Measurements from ENCODE around the gene ELF3.
"Not testable (repeated sequence)": the region's sequence is repeated elsewhere in the genome, so short reads cannot be mapped to it uniquely, and the experiment has no call there.

Gene ELF3

DNA sequence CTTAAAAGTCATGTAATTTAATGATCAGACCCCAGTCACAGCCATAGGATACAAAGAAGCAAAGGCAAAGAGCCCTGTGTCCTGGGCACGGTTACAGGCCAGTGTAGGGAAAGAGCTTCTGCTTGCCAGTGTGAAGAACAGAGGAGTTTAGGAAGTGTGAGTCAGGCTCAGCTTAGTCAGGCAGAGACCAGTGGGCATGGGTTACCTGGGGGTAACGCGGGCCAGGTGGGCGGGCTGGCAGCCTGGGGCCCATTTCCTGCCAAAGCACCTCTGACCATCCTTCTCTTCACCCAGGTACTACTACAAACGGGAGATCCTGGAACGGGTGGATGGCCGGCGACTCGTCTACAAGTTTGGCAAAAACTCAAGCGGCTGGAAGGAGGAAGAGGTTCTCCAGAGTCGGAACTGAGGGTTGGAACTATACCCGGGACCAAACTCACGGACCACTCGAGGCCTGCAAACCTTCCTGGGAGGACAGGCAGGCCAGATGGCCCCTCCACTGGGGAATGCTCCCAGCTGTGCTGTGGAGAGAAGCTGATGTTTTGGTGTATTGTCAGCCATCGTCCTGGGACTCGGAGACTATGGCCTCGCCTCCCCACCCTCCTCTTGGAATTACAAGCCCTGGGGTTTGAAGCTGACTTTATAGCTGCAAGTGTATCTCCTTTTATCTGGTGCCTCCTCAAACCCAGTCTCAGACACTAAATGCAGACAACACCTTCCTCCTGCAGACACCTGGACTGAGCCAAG lies 4.7 kb downstream of the ELF3 start:
- H3K9me3 ChIP-seq (ENCODE audit: control insufficient read depth, insufficient read depth, low read length) = no peaks in the 10 kb centered on the region
- no peaks in the 10 kb centered on the region for H3K36me3 ChIP-seq (ENCODE audit: insufficient read depth, low read length)
- H3K4me1 ChIP-seq (ENCODE audit: insufficient read depth, low read length) = peaks cover 21% of the 10 kb centered on the region; the same call in 1 of the 2 replicates
- H3K9ac ChIP-seq (ENCODE audit: low read depth, low read length) = no peak overlapping the region

DNA sequence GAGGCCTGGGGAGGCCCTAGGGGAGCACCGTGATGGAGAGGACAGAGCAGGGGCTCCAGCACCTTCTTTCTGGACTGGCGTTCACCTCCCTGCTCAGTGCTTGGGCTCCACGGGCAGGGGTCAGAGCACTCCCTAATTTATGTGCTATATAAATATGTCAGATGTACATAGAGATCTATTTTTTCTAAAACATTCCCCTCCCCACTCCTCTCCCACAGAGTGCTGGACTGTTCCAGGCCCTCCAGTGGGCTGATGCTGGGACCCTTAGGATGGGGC lies 5.2 kb downstream of the ELF3 start:
- no peak overlapping the region for H3K9ac ChIP-seq (ENCODE audit: low read depth, low read length)
- no peaks in the 10 kb centered on the region for H3K36me3 ChIP-seq (ENCODE audit: insufficient read depth, low read length)
- no peaks in the 10 kb centered on the region for H3K9me3 ChIP-seq (ENCODE audit: control insufficient read depth, insufficient read depth, low read length)
- peaks cover 20% of the 10 kb centered on the region; the same call in 1 of the 2 replicates for H3K4me1 ChIP-seq (ENCODE audit: insufficient read depth, low read length)

DNA sequence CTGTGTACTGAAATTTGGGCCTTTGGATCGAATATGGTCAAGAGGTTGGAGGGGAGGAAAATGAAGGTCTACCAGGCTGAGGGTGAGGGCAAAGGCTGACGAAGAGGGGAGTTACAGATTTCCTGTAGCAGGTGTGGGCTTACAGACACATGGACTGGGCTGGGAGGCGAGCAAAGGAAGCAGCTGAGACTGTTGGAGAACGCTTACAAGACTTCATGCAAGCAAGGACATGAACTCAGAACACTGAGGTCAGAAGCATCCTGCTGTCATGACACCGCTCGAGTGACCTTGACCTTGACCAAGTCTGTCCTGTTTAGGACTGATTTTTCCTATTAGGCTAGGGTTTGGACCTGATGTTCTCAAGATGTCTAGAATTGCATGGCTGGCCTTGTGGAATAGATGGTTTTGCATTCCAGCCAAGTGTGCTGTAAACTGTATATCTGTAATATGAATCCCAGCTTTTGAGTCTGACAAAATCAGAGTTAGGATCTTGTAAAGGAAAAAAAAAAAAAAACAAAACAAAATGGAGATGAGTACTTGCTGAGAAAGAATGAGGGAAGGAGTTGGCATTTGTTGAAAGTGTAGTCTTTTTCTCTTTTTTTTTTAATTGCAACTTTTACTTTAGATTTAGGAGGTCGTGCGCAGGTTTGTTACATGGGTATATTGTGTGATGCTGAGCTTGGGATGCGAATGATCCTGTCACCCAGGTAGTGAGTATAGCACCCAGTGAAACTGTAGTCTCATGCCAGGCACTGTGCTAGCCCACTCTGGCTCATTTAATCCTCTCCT lies 5.8 kb downstream of the ELF3 start:
- Histone ChIP-seq H3K9ac (ENCODE audit: low read depth, low read length) (no peak overlapping the region), H3K9me3 (ENCODE audit: control insufficient read depth, insufficient read depth, low read length) (no peaks in the 10 kb centered on the region), H3K4me1 (ENCODE audit: insufficient read depth, low read length) (peaks cover 20% of the 10 kb centered on the region; the same call in 1 of the 2 replicates), H3K36me3 (ENCODE audit: insufficient read depth, low read length) (no peaks in the 10 kb centered on the region)

- Histone ChIP-seq H3K9me3 (ENCODE audit: control insufficient read depth, insufficient read depth, low read length) (no peaks in the 10 kb centered on the region), H3K36me3 (ENCODE audit: insufficient read depth, low read length) (no peaks in the 10 kb centered on the region), H3K4me1 (ENCODE audit: insufficient read depth, low read length) (peaks cover 20% of the 10 kb centered on the region; the same call in 1 of the 2 replicates), H3K9ac (ENCODE audit: low read depth, low read length) (no peak overlapping the region)
Observed at GRCh38 chr1:202016811-202017748, 6.7 kb downstream of the ELF3 start.

DNA sequence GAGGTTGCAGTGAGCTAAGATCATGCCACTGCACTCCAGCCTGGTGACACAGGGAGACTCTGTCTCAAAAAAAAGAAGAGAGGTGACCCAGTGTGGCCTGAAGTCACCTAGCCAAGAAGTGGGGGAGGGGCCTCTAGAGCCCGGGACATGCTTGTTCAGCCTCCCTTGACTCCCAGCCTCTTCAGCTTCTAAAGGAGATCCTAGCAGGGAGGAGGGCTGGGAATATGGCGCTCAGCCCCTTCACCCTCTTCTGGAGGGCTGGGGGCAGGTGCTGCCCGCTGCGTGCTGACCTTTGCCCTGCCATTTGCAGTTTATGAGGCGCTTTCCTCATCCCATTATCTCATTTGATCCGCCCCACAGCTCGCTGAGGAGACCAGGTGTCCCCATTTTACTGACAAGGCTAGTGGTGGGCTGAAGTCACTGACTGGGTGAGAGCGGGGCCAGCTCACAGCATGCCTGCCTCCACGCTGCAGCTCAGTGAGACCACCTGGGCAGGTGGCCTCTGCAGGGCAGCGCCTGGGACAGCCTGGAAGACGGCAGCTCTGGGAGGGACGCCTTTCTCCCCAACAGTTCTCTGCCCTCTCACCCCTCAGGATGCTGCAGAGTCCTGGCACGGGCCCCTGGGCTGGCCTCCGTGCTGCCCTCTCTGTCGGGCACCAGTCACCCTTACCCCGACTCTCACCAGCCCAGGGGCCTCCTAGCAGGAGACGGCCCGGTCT lies 7.5 kb downstream of the ELF3 start:
- Histone ChIP-seq H3K36me3 (ENCODE audit: insufficient read depth, low read length) (no peaks in the 10 kb centered on the region), H3K4me1 (ENCODE audit: insufficient read depth, low read length) (peaks cover 20% of the 10 kb centered on the region; the same call in 1 of the 2 replicates), H3K9me3 (ENCODE audit: control insufficient read depth, insufficient read depth, low read length) (no peaks in the 10 kb centered on the region), H3K9ac (ENCODE audit: low read depth, low read length) (no peak overlapping the region; the same call in 1 of the 2 replicates)

GRCh38 chr1:202018468-202019234 lies 8.3 kb downstream of the ELF3 start:
- H3K4me1 ChIP-seq (ENCODE audit: insufficient read depth, low read length) = peaks cover 22% of the 10 kb centered on the region; the same call in 1 of the 2 replicates
- no peaks in the 10 kb centered on the region for H3K9me3 ChIP-seq (ENCODE audit: control insufficient read depth, insufficient read depth, low read length)
- no peaks in the 10 kb centered on the region for H3K36me3 ChIP-seq (ENCODE audit: insufficient read depth, low read length)
- no peak overlapping the region for H3K9ac ChIP-seq (ENCODE audit: low read depth, low read length)

DNA sequence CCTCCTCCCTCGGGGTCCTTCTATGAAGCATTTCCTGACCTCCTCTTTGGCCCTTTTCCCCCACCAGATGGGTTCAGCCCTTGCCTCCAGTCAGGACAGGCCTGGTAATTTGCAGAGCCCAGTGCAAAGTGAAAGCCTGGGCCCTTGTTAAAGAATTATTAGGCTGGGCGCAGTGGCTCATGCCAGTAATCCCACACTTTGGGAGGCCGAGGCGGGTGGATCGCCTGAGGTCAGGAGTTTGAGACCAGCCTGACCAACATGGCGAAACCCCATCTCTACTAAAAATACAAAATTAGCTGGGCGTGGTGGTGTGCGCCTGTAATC lies 8.8 kb downstream of the ELF3 start:
- H3K4me1 ChIP-seq (ENCODE audit: insufficient read depth, low read length) = peaks cover 22% of the 10 kb centered on the region; the same call in 1 of the 2 replicates
- not testable (repeated sequence) for H3K9me3 ChIP-seq (ENCODE audit: control insufficient read depth, insufficient read depth, low read length); H3K9ac ChIP-seq (ENCODE audit: low read depth, low read length); H3K36me3 ChIP-seq (ENCODE audit: insufficient read depth, low read length)

- Histone ChIP-seq H3K9ac (ENCODE audit: low read depth, low read length) (no peak overlapping the region), H3K4me1 (ENCODE audit: insufficient read depth, low read length) (peaks cover 14% of the 10 kb centered on the region; the same call in 1 of the 2 replicates)
Observed at GRCh38 chr1:202023001-202023433, 12.6 kb downstream of the ELF3 start.

GRCh38 chr1:202029171-202029665 lies 18.8 kb downstream of the ELF3 start:
- Histone ChIP-seq H3K9ac (ENCODE audit: low read depth, low read length) (no peak overlapping the region), H3K4me1 (ENCODE audit: insufficient read depth, low read length) (peaks cover 2% of the 10 kb centered on the region; the same call in 1 of the 2 replicates), H3K36me3 (ENCODE audit: insufficient read depth, low read length) (no peaks in the 10 kb centered on the region), H3K9me3 (ENCODE audit: control insufficient read depth, insufficient read depth, low read length) (no peaks in the 10 kb centered on the region)

More at GRCh38 chr1:202023001-202023433, 12.6 kb downstream of the ELF3 start:
- H3K9me3 ChIP-seq (ENCODE audit: control insufficient read depth, insufficient read depth, low read length) = no peaks in the 10 kb centered on the region
- H3K36me3 ChIP-seq (ENCODE audit: insufficient read depth, low read length) = no peaks in the 10 kb centered on the region

DNA sequence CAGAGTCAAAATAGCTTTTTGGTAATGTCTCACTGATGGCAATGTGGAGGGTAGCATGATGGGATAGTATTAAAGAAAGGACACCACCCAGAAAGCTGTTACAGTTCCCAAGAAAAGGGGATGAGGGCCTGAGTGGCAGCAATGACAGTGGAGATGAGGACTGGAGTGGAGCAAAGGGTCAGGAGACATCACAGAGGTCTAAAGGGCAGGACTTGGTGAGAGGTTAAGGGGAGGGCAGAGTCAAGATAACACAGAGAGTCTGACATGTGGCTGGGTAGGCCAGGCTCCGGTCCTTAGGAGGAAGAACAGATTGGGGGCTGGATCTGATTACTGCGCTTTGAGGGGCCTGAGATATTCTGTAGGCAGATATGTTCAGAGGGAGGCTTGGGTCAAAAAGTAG lies 19.3 kb downstream of the ELF3 start:
- Histone ChIP-seq H3K4me1 (ENCODE audit: insufficient read depth, low read length) (peaks cover 6% of the 10 kb centered on the region; the same call in 1 of the 2 replicates), H3K36me3 (ENCODE audit: insufficient read depth, low read length) (no peaks in the 10 kb centered on the region), H3K9ac (ENCODE audit: low read depth, low read length) (no peak overlapping the region), H3K9me3 (ENCODE audit: control insufficient read depth, insufficient read depth, low read length) (no peaks in the 10 kb centered on the region)

DNA sequence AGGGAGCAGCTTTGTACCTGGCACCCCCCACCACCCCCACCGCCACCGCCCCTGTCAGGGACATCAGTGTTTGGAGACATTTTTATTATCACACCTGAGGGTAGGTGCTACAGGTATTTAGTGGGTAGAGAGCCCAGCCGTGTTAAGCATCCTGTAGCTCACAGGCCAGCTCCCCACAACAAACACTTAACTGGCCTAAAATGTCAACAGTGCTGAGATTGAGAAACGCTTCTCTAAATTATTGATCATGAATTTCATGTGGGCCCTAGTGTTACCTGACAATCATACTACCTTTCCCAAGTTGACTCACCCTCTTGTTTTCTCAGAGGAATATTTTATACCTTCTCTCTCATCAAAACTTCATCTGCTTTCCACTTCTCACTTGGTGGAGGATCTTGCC lies 21.4 kb downstream of the ELF3 start:
- Histone ChIP-seq H3K4me1 (ENCODE audit: insufficient read depth, low read length) (peaks cover 6% of the 10 kb centered on the region; the same call in 1 of the 2 replicates), H3K9ac (ENCODE audit: low read depth, low read length) (no peak overlapping the region), H3K9me3 (ENCODE audit: control insufficient read depth, insufficient read depth, low read length) (no peaks in the 10 kb centered on the region), H3K36me3 (ENCODE audit: insufficient read depth, low read length) (no peaks in the 10 kb centered on the region)

GRCh38 chr1:202034149-202034682 lies 23.8 kb downstream of the ELF3 start:
- Histone ChIP-seq H3K9ac (ENCODE audit: low read depth, low read length) (no peak overlapping the region), H3K9me3 (ENCODE audit: control insufficient read depth, insufficient read depth, low read length) (no peaks in the 10 kb centered on the region), H3K36me3 (ENCODE audit: insufficient read depth, low read length) (no peaks in the 10 kb centered on the region), H3K4me1 (ENCODE audit: insufficient read depth, low read length) (peaks cover 6% of the 10 kb centered on the region; the same call in 1 of the 2 replicates)
